GM21576 (cell line): ENCODE data around the gene IGSF3.

Source experiments
- ATAC-seq: cut with Tn5 transposase; IDR thresholded peaks from one replicate; pipeline ENCODE4 v1.9.1; 2021; ENCODE audit warnings: mild to moderate bottlenecking, moderate library complexity; ENCODE audit not compliant: unreplicated experiment

IGSF3 gene

DNA sequence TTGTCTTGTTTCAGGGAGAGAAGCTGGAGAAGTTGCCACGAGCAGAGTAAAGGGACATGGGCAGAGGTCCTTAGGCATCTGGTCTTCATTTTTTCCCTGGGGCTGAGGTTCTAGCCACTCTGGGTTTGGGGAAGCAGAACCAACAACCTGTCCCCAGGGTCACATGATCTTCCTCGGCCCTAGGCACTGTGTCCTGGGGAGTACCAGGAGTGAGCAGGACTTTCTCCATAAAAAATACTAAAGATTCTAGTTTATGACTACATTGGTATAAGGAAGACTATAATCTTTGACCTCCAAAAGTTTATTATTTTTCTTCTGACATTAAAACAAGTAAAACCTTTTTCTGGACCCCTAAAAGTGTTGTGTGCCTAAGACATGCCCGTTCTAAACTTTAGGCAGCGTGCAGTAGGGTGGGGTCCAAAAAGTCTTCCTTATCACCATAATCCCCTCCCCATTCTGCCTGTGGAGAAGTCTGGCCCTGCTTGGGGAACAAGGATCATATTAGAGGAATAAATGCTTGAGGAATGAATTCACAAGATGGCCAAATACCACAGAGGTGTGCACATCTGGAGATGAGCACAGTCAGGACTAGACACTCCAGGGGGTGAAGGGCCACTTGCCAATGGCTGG, 19.3 kb upstream of the IGSF3 start:
- ATAC-seq: no peak

DNA sequence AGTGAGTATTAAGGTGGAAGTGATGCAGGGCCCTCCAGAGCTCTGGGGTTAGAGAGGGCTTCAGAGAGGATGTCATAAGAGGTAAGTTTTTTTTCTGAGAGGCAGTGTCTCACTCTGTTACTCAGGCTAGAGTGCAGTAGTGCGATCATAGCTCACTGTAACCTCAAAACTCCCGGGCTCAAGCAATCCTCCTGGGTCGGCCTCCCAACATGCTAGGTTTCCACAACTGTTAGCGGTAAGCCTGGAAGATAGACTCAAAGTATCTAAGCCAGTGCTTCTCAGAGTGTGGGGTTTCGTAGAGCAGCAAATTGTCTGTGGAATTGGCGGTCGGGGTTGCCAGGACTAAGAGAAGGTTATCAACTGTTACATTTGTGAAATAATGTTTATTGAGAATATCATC, 18.6 kb upstream of the IGSF3 start:
- no peak for ATAC-seq

DNA sequence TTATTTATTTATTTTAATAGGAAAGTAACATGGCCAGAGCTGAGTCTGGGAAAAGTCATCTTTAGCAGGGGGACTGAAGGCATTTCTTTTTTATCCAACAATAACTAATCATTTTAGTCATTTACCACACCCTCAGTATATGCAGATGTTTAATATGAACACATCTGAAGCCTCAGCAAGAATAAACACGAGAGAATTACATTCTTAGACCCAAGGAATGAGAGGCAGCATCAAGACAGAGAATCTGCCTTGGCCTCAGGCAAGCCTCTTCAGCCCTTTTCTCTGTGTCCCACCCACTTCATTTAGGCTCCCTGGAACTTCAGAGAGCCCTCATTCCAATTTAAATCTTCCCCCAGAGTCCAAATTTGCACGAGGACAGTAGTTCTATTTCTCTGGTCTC, 17.0 kb upstream of the IGSF3 start:
- no peak for ATAC-seq

DNA sequence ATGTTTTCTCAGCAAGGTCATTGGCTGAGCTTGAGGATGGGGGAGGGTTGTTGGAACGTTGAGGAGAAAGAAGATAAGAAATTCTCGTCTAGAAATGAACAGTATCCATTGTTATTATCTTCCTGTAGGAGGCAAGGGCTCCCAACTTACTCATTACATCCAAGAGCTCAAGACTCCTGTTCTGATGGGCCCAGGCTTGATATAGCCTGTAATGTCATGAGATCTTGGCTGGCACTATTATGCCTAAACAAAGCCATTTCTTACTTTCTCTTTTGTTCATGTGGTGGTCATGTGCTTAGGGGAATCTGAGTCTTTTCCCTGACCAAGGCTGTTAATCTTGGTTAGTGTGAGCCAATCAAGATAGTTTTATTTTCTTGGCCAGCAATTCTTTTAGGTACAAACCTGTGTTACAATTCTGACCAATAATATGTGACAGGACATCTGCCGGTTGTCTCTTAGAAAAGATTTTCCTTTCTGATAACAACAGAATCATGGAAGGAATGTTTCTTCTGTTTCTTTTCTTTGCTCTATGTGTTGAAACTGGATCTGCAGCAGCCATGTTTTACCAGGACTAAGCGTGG, 15.2 kb upstream of the IGSF3 start:
- ATAC-seq: no peak

DNA sequence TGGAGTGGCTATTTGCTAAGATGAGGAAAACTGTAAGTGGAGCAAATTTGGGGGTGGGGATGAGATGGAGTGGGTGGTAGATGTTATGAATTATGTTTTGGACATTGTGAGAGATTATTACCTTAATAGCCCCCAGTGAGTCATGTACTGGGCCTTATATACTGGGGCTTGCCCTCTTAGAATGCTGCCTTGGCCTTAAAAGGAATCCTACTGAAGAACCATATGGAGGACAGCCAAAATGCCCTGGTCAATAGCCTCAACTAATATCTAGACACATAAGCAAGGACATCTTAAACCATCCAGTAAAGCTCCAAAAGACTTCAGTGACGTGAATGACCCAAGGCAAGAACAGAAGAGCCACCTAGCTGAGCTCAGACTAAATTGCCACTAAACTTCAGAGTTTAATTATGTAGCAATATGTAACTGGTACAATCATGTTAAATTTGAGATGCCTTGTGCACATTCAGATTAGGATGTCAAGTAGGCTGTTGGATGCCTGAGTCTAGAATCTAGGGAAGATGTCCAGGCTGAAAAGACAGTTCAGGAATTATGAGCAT, 13.9 kb upstream of the IGSF3 start:
- no peak for ATAC-seq

DNA sequence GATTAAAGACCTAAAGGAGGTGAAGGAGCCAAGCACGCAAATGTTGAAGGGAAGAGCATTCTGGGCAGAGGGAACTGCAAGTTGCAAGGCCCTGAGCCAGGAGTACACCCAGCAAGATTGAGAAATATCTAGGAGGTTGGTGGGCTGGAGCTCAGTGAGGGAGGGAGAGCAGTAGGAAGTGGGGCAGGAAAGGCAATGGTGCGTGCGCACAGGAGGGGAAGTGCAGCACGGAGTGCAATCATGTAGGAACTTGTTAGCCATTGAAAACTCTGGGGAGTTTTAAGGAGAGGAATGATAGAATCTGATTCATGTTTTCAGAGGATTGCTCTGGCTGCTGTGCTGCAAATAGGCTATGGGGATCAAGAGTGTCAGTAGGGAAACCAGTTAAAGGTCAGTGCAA, 13.2 kb upstream of the IGSF3 start:
- no peak for ATAC-seq

DNA sequence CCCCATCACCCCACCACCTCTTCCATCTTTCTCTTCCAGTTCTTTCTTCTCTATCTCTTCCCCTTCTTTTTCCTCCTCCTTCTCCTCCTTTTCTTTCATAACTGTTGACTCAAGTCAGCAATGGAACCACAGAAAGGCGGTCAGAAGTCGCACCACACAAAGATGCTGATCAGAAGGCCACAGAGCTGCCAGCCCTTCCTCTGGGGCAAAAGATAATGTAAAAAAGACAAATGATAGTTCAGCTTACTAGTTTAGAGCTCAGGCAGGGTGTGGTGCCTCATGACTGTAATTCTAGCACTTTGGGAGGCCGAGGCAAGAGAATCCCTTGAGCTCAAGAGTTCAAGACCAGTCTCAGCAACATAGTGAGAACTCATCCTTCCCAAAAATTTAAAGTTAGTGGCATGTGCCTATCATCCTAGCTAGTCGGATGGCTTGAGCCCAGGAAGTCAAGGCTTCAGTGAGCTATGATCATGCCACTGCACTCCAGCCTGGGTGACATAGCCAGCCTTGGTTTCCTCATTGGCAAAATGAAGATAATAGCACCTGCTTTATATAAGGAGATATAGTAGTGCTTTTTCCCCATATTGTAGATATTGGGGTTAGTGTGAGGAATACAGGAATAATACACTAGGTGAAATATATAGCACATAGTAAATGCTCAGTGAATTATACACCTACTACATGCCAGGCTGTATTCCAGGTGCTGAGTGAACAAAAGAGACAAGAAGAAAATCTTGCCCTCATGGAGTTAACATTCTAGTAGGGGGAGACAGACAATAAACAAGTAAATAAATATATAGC, 12.5 kb upstream of the IGSF3 start:
- no peak for ATAC-seq

DNA sequence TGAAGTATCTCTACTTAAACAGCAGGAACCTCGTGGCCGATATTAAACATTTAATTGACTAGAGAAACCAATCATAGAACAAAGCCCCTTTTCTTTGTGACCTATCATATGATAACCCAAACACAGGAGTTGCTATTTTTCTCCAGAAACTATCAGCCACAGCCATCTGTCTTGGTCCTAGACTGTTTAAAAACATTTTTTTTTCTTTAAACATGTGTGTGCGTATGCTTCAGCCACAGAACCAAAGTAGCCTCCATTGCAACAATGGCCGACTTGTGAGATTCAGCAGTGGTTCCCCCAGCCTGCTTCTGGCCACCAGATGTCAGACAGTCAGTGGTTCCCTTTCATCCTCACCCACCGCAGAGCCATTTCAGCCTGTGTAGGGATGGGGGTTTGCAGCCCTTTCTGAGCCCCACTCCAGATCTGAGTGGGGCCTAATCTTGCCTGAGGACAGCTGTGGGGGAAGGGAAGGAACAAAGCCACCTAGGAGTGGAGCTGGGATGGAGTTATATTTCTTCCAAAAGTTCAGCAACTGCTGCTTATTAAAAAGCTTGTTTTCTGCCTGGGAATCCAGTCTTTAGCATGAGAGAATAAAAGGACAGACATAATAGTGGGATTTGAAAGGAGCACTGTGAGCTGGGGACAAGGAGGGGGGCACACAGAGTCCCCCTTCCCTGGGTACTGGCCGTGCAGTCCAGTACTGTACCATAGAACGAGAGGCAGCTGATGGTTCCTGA, 11.7 kb upstream of the IGSF3 start:
- no peak for ATAC-seq

DNA sequence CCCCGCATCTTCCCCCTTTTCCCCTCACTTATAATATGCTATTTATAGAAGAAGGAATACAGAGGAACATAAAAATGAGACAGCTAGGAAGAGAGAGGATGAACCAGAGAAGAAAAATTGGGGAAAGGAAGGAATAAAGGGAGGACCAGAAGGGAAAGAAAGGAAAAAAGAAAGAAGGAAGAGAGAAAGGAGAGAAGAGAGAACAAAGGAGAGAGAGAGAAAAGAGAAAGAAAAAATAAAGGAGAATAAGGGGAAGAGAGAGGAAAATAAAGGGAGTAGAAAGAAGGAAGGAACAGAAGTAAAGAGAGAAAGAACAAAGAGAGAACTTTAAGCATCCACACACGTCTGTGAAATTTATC, 11.2 kb upstream of the IGSF3 start:
- ATAC-seq: no peak

DNA sequence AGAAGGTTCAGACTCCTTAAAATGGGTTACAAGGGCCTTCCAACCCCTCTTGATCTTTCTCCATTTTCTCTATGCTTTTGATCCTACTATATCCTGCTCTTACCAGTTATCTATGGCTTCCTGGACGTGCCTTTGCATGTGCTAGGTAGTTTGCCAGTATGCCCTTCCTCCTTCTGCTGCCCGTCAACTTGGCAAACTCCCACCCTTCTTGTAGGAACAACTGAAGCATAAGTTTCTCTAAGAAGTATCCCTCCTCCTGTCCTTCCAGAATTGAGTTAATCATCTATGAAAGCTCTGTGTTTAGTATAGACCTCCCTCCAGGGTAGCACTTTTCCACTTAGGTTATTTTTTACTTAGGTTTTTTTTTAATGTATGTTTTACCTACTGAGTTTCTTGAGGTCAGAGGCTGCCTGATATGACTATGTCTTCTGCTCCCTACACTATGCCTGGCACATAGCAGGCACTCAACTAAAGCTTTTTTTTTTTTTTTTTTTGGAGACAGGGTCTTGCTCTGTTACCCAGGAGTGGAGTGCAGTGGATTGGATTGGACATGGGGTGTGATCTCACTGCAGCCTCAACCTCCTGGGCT, 10.0 kb upstream of the IGSF3 start:
- ATAC-seq: no peak

DNA sequence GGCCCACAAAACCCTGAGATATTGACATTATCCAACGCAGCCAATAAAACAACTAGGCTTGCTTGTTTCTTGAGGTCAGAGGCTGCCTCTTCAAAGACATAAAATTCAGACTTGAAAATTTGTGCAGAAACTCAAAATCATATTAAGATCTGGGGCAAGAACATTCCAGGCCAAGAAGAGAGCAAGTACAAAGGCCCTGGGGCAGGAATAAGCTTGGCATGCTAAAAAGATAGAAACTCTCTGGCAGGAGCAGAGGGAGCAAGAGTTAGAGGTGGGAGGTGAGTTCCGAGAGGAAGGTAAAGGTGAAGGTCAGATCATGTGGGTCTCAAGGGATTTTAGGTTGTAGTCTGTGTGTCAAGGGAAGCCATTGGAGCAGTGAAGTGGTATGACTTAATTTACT, 8.8 kb upstream of the IGSF3 start:
- ATAC-seq: no peak

DNA sequence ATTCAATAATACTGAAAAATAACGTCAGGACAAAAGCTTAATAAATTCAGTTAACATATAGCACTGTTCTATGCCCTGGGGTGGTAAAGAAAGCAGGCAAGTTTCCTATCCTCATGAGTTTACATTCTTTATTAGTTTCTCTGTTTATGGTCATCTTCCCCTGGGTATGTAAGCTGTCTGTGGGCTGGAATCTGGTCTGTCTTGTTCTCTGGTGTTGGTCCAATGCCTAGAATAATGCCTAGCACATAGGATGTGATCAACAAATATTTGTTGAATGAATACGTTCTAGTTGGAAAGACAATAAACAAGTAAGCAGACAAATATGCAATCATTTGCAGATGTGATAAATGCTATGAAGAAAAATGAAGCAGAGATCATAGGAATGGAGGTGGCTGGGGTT, 7.2 kb upstream of the IGSF3 start:
- no peak for ATAC-seq

DNA sequence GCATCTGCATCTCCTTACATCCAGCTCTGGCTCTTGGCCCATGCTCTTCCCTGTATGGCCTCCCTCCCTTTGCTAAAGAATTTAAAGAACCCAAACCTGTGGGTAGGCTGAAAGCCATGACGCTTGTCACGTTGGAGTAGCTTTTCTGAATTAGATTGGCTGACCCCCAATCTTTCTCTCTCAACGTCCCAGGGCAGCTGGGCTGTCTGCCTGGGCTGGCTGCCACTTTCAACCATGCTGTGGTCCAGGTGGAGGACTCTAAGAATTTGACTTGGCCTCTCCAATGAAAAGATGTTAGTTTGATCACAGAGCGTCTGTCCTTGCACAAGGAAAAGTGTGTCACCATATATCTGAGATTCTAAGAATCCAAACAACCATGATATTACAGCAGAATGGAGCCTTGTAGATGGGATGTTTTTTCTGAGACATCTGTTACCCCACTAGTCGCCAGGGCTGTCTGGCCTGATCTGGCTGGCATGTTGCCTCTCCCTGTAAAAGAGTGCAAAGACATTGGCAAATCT, 6.5 kb upstream of the IGSF3 start:
- ATAC-seq: no peak

DNA sequence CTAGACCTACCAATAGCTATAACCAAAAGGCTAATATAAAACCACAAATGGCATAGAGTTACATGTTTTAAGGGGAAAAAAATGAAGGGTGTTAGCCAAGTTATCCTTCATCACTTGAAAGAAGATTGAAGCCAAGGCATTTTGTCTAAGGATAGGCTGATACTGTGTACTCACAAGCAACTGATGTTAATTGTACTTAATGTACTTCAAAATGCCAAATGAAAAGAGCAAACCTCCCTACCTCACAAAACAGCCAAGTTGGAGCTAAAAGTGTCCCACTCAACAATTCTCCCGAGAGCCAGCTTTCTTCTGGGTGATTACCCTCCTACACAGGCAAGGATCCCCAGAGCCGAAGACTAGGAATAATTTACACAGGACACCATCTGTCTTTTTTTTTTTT, 4.4 kb upstream of the IGSF3 start:
- ATAC-seq: no peak

DNA sequence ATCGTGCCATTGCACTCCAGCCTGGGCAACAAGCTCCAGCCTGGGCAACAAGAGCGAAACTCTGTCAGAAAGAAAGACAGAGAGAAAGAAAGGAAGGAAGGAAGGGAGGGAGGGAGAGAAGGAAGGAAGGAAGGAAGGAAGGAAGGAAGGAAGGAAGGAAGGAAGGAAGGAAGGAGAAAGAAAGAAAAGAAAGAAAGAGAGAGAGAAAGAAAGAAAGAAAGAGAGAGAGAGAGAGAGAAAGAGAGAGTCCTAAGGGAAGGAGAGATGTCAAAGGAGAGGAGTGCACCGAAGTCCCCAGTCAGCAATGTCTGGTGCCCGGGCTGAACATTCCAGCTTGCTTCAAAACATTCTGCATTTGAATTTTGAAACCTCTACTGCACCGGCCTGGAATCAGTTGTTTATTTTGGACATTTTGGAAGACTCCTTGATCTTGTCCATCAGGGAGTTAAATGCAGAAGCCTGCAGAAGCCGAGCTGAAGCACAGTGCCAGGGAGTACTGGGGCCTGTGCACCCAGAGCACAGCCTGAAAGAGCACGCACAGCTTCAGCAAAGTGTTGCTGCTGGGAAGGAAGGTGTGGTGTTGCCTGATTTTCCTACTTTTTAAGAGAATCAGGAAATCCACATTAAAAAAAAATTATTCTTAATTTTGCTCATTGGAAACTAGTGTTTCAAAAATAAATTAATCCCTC, 3.7 kb upstream of the IGSF3 start:
- no peak for ATAC-seq

DNA sequence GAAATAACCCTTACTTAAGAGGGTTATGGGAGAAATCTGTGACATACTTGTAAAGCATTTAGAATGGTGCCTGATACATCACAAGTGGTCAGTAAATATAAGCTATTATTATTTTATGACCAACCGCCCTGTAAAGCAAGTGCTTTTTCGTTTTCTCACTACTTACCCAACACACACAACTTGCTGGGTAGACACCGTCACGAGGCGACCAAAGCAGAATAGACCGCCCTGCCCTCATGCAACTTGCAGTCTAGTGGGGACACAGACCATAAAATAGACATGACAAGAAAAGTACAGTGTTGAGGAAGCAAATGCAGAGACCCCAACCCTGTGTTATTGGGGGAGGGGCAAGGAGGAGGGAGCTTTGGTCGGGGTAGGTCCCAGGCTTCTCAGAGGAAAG, 744 bp upstream of the IGSF3 start:
- ATAC-seq: no peak

DNA sequence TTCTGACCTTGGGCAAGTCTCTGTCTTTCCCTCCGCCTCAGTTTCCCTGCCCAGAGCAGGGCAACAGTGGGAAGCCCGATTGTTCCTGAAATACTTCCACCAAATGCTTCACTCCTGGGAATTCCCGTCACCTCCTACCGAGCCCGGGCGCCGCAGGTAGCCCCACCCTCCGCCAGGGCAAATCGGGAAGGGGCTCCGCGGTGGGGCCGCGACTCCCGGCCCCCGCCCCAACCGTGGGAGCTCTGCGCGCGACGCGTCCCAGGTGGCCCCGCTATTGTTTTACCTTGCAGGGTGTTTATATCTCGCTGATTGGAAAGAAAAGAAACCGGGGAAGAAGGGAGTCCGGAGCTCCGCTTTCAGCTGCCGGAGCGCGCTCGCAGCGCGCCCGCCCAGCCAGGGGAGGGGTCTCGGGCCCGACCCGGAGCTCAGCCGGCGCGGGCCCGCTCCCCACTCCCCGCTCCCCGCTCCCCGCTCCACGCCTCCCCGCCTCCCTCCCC, 407 bp downstream of the IGSF3 start:
- peak; percentile 13 for ATAC-seq

DNA sequence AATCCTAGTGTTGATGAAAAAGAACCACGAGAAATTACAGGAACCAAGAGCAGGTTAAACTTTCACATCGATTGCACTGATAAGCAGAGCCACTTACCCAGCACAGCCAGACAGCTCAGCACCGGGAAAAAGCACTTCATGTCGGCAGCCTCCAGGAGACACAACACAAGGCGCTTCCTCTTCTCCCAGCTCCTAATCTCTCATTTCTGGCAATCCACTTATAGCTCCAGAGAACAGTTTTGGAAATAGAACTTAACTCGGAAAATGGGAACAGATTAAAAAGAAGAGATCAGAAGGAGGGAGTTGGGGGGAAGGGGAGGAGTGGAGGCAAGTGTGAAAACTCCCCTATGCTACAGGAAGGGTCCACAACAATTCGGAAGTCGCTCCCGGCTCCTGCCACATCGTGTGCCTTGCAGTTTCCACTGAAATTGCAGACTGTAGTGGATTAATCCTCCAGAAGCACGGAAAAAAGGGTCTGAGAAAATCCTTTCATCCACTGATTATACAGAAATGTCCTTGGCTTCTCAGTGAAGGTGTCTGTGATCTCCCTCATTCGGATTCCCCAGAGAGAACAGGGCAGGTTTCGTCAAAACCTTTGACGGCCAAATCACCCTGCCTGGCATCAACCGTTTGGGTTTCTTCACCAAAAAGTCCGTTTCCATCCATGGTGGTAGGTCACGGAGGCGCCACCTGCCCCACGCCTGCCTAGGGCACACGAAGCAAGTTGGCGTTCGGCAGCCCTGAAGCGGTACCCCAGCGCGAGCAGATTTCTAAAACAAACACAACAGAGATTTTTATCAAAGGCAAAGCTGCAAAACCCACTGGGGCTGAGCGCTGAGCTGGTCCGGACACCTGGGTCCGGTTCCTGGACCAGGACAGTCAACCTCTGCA, 1.1 kb downstream of the IGSF3 start:
- ATAC-seq: peak; percentile 9

DNA sequence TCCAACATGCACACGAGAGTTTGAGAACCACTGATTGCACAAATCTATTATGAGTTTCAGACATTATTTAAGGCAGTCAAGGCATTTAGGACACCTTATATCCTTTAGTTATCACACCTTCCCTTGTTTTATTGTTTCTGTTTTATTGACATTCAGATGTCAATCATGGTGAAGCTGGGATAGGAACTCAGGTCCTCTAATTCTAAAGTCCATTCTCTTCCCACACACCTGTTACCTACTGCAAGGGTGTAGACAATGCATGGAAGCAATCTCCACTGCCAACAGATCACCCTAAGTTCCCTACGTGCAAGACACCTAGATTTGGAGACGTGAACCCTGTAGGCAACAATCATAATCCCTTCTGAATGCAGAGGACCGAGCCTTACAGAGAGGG, 2.6 kb downstream of the IGSF3 start:
- ATAC-seq: no peak
